ENCODE data around the gene SHTN1.

The SHTN1 gene

DNA sequence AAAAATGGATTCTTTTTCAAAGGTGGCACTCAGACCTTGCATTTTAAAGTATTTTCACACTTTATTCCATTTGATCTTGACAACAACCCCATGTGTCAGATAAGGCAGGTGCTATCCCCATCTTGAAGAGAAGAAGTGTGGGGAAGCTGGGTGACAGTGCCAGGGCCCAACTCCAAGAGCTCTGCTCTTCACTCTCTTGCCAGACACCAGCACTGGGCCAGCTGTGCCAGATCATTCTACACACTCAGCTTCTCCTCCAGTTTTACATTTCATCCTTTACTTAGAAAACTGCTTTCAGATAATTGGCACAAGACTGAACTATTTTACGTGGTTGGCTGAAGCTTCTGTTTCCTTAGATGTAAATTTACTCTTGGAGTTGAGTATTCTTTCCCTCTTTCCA, 91.3 kb downstream of the SHTN1 start:
- no peak for DNase-seq

DNA sequence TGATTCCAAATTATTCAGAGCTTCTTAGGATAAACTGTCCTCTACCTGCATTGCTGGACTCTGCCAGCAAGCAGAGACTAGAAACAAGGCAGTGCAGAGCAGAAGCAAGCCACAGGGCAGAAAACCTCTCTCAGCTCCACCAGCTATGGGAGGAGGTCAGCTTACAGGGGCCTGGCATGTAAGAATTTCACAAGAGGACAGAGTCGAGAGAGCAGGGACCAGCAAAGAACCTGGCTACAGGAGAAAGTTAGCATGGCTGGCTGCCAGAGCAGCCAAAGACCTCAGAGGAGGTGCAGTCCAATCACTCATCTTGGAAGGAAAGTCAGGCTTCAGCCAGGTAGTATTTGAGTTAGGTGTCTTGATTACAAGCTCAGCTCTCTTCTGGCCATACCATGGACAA, 92.8 kb downstream of the SHTN1 start:
- DNase-seq = no peak

DNA sequence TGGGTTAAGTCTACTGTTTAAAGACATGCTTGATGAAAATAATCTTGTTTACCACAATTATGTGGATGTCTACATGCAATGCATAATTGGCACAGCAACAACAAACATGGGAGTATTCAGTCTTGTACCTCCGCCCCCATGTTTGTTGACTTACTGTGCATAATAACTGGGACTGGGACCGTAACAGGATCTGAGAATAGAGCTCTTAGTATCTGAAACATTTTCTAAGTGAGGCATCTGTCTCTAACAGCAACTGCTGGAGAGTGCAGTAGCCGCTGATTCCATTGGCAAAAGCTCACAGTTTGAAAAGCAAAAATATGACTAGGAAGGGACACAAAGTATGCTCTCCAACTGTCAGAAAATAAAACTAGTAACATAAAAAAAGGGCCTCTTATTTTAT, 94.1 kb downstream of the SHTN1 start:
- DNase-seq = no peak

DNA sequence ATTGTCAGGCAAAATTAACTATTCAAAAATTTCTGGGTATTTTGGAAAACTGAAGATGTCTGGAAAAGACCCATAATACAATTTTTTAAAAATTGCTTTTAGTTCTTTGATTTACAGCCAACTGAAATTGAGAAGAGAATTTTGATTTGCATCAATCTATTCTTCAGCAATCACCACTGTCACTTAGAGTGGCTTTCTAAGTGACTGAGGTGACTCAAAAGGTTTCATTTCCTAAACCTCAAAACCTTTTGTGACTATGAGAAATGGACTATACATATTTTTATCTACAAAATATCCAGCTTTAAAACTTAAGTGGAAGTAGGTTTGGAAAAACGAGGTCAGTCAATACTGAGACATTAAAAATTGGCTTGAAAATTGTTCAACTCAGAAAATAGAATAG, 95.7 kb downstream of the SHTN1 start:
- DNase-seq = no peak

DNA sequence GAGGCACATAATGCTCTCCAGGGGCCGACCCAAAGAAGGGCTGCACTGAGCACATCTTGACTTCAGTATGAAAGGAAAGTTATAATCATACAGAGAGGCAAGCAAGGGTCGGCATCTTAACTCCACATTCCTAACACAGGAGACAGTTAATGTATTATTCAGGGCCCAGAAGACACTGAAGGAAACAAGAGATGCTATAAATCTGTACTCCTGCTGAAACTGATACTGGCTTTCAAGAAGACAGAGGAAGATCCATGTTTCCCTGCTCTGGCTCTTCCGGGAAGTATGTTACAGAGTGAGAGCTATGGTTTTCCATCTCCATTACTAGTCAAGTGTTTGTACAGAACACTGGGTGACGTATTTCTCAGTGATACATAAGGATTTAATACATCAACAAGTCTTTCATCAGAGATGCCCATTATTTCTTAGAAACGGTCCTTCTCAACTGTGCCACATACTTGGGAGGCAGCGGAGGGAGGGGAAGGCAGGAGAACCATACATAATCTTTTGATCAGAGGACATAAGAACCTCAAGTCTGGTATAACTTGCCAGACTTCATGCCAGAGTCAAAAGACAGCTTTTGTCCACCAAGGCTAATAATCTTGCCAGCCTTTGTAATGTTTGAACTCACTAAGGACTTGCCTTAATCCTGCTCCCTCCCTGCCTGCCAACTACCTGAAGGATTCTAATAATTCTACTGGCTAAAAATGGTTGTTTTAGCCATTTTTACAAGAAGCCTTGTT, 97.6 kb downstream of the SHTN1 start:
- DNase-seq = no peak

DNA sequence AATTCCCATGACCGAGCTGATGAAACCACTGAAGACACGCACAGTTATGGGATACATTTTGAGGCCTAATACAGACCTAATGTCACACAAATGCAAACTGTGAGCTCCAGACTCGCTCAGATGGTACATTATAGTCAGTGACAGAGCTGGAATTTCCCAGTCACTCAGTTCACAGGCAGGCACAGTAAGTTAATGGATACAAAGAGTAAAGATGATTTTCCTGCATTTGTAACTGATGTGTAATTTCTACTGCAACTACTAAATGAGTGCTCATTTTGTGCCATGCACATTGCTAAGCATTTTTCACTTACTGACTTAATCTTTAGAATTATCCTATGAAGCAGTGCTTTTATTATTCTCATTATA, 99.2 kb downstream of the SHTN1 start:
- DNase-seq = no peak

DNA sequence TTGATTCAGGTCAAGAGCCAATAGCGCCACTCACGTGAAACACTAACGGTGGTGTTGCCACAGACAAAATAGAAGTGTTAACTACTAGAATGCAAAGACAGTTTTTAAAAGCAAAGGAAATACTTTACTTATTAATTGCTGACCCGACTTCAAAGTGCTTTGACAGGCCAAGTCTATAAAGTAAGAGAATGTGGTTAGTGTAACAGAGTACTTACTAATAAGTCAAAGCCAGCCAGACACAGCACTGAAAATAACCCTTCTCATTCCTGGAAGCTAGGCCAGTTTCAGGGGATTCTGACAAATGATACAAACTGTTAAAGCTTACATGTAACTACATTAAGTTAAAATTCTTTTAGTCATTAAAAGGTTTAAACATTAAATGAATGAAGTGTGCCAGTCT, 105.4 kb downstream of the SHTN1 start:
- no peak for DNase-seq

DNA sequence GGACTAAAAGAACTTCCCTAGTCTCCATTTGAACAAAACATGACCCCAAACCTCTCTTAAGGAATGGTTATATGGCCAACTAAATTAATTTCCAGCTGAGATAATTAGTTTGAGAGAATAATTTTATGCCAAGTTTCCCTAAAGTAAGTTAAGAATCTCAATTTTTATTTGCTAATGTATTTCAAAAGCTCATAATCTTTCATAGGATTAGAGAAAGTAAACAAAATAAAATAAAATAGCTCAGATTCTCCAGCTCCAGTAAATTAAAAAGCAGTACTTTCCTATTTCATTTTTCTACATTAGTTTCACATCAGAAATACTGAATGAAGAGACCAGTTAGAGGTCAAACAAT, 111.3 kb downstream of the SHTN1 start:
- no peak for DNase-seq

DNA sequence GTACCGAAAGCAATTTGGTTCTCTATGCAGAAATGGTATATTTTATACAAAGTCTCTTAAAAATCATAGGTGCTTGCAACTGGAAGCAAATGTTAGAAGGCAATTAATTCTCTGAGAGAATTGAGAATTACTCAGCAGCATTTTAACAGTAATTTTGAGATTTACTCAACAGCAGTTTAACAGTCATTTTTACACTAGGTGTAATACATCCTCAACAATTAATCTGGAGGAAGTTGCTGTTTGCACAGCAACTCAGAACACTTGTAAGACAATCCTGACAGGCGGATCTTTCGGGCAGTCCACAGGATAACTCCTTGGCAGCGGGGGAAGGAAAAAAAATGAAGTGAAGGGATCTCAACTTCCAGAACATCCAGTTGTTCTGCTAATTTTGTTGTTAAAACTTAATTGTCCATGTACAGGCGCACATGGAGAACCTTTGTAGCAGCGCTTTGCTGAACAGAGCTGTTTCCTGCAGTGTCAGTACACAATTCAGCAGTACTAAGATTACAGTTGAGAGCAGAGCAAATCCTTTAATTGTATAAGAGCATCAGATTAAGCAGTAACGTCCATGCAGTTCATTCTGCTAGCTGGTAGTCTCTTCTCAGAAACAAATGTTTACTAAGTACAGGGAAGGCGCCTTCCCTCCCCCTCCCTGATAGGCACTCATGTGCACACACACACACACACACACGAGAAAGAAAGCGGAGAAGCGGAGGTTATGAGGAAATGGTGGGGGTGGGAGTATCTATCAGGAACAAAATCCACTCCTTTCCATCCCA, 111.9 kb downstream of the SHTN1 start:
- DNase-seq = no peak

DNA sequence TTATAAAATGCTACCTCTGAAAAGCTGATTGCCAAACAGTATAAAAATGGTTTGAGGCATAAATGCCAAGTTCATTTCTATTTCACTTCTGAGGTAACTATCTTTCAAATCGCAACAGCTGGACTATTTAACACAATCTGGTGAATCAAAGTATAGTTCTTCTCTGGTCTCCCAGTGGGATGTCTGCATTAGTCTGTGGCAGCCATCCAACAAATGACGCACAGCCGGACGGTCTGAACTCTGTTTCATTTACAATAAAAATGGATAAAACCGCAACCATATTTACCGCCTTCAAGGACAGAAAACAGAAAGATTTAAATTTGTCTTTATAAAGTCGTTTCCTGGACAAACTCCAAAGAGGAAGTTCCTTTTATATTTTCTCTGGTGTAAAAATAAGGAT, 113.8 kb downstream of the SHTN1 start:
- DNase-seq = peak; percentile 51

DNA sequence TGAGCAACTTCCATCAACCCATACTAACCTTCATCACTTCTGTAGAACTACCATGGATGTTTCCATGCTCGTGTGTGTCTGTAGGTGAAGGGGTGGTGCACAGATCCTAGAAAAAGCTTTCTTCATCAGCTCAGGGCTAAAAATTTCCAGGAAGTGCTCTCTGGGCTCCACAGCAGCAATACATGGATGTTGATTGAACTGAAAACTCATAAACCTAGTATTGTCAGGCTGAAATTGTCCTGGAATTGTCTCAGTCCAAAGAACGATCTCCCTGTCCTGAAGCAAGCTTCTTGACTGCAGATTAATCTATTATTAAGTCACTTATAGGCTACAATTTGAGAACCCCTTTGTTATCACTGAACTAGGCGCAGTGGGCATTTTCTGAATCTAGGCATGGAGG, 115.9 kb downstream of the SHTN1 start:
- no peak for DNase-seq

DNA sequence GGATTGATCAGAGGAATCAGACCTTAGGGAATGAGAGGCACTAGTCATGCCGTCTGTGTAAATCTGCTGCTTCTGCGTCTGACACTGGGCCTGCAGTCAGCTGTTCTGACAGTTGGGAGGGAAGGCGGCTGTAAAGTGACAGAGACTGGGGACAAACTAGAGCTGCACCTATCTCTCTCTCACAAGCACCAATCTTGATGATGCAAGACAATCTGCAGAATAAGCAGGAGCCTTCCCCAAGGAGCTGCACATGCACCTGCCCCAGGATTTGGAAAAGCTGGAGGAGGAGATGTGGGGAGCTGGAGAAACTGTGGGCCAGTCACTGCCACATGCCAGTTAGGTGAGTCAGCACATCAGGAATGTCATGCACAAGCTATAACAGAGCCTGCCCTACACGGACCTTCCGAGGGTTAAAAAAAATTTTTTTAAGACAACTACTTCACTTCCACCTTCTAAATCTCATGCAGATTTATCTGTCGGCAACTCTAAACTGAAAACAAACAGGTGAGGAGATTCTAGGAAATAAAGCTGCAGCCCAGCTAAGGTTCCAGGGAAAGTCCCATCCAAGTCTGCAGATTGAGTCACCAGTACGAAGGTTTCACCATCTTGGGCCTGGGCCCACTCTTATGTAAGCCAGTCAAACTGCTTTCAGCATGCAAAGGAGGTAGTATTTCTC, 116.5 kb downstream of the SHTN1 start:
- DNase-seq = no peak

DNA sequence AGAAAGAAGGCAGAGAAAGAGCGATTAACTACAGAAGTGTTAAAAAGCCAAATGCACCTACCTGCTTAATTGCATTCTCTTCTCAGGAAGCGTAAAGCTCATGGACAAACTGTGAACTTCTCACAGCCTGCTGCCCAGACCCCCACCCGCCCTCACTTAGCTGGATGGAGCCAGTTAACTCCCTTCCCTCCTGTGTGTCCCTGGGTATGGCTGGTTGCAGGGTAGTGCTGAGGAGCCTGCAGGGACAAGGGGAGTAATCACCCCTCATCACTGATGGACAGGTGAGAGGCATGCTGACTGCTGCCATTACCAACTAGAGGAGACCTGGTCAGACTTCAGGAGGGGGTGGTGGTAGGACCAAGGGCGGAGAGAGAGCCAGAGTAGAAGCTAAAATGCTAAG, 118.2 kb downstream of the SHTN1 start:
- DNase-seq = no peak

DNA sequence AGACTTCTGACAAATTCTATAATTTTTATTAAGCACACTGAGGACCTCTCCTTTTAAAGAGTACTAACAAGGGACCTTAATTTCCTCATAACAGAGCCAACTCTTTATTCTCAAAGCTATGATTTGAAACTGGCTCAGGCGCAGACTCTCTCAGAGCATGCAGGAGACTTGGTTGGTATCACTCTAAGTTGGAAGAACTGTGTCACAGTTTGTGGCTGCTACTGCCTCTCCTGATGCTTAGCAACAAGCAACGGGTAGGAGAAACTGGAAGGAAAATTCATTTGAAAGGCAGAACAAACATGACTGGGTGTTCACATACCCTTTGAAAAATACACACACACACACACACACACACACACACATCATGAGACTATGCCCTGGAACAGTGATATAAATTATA, 122.3 kb downstream of the SHTN1 start:
- no peak for DNase-seq

DNA sequence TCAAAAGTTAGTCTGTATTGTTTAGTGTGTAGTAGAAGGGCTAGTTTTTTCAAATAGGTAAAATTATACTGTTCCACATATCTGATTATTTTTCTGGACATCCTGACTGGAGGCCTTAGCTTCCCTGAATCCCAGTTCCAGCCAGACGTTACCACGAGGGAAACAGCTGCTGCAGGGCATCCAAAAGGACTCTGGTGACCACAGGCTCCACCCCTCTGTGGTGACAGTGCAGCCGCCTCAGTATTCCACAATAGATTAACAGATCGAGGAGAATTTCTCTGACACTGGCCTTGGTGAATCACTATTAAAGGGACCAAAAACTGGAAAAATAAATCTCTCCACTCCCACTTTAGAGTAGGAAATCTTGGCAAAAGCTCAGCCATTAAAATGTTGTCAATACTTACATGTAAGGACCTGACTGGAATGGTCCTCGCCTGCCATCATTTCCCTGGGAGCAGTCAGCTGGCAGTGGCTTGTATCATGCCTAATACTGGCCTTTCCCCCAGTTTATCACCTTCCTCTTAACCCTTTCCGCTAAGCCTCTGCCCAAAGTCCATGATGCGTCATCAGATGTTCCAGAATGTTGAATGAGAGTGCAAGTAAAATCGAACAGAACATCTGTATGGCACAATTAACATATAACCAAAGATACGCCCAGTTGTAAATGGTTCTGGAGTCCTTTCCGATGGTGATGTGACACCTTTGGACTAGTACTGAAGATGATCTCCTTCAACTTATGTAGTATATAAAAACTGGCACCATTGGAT, 124.1 kb downstream of the SHTN1 start:
- no peak for DNase-seq

DNA sequence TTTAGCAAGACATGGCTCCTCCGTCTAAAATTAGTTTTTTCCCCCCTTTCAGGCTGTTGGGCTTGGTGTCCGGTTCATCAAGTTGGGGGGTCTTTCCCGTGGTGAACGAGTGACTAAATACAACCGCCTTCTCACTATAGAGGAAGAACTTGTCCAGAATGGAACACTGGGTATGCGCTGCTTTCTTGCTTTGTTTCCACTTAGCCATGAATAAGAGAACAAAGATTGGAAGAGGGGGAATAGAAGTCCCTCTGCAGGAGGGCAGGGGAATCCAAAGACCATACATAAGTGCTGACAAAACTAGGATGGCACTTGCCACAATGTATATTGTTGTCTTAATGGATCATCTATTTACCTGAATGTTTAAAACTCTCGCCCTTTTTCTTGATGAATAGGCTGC, 125.2 kb downstream of the SHTN1 start:
- DNase-seq = no peak

DNA sequence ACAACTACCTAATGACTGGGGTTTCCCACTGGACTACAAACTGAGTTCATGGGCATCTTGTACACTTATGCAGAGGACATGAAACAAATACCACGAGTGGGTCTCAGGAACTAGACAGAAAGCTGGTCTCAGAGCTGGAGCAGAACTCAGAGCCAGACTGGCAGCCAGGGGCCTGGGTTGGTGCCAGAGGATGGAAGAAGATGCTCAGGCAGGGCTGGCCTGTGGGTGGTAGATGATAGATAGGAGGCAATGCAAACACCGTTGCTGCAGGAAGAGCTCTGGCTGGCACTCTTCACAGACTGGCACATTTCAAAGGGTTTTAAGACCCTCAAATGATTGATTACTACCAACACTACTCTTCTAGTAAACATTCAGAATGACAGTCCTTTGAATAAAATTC, 126.9 kb downstream of the SHTN1 start:
- no peak for DNase-seq

DNA sequence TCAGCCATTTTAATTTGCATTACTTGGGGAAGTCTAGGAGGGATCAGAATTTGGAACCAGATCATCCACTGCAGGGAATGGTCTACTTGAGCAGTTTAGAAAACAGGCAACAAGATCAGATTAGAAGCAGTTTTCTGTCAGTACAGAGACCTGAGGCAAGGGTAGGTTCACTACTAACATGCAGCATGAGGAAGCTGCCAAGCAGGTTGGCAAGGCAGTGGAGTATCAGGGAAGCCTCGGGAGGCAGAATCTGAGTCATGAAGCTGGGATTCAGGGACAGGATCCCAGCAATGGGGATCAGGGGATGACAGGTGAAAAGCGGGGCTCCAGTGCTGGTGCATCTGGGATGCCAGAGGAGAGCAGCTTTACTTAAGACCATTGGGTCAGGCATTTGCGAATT, 127.6 kb downstream of the SHTN1 start:
- DNase-seq = no peak

DNA sequence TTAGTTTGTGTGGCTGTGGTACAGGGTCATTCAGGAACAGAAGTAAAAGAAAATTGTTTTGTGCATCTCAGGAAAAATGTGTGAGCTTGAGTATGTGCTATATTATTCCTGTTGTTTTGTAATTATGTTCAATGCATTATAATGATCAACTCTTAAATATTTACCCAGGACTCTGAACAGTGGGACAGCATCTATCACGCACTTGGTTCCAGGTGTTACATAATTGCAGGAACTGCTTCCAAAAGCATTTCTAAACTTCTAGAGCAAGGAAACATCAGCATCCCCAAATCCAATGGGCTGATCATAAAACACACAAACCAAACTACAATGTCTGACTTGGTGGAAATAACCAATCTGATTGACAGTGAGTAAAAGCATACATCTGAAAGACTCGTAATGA, 129.1 kb downstream of the SHTN1 start:
- no peak for DNase-seq

DNA sequence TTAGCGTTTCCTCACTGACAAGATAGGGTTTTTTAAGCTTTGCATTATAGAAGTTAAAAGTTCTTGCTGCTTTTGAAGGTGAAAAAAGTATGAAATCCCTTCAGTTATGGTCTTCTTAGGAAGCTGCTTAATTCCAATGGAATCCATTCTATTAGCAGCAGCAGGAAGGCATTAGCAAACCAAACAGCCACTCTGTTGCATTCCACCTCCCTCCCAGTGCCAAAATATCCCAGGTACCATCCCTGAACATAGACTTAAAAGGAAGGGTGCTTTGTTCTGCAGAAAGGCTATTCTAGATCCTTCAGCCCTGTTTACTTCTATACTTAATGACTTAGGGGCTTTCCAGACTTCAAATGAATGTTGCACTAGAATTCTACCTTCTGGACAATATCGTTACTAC, 131.9 kb downstream of the SHTN1 start:
- DNase-seq = no peak

DNA sequence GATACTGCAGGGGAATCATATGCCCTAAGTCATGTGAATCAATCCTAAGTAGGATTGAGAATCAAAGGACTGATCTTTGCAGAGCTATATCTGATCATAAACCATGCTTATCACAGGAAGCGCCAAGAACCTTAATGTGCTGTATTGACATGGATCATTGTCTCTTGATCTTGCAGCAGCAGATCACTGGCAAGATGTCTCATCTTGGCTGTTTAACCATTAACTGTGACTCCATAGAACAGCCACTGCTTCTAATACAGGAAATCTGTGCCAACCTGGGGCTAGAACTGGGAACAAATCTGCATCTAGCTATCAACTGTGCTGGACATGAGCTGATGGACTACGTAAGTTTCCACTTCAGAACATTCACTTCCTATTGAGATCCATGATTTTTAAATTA, 134.0 kb downstream of the SHTN1 start:
- DNase-seq = no peak

DNA sequence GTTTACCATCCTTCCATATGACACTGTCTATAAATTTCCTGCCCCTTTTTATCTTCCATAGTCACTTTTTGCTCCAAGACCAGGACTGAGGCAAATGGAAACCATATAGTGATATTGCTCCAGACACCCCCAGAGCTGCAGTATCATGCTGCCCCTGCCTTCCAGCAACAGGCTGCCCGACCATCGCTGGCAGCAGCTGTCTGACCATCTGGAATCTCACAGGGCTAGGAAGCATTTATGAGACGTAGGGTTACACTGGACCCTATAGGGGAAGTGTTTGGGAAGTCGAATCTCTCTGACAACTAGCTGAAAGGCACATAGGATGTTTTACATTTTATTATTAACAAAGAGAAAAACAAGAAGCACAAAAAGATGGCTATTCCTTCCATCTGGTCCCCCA, 136.3 kb downstream of the SHTN1 start:
- no peak for DNase-seq

DNA sequence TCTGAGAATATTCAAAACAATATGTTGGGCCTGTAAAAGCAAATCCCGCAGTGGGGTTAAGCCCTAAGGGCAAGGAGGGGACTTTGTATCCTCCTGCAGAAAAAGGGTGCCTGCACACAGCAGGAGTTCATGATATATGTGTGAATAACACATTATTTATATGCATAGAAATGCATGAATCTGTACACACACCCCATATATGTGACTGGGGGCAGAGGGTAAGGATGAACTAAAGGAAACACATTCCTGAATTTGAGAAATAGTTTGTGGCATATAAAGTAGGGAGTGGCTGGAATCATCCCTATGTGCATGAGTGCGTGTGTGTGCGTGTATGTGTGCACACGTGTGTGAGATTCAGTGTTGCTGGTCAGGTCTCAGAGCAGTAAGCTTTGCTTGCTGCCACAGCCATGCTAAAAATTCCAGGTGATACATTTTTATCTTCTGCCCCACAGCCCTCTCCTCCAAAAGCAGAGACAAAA, 136.8 kb downstream of the SHTN1 start:
- DNase-seq = no peak
